Measurements from ENCODE around the gene DISP3.

The DISP3 gene

GRCh38 chr1:11429935-11430334 lies 49.0 kb upstream of the DISP3 start:
- no peak overlapping the region for H3K4me2 ChIP-seq (ENCODE audit: low read length)
- no peaks in the 10 kb centered on the region for H3K9me2 ChIP-seq (ENCODE audit: low read depth, low read length)
- H3K27me3 ChIP-seq (ENCODE audit: insufficient read depth, low read length) = no peaks in the 10 kb centered on the region; the same call in 1 of the 2 replicates
- TF ChIP-seq CTCF (IDR thresholded peaks at IDR 0.05; ENCODE audit: low read length) = no peak
- TF ChIP-seq EZH2 (IDR thresholded peaks at IDR 0.05; ENCODE audit: borderline replicate concordance, low read length) = no peak
- no peaks in the 10 kb centered on the region for H3K79me2 ChIP-seq (ENCODE audit: insufficient read depth, low read length)
- H3K4me1 ChIP-seq (ENCODE audit: insufficient read depth, low read length, severe bottlenecking) = no peaks in the 10 kb centered on the region
- no peak overlapping the region for H3K27ac ChIP-seq (ENCODE audit: low read depth, low read length, poor library complexity, severe bottlenecking)
- no peaks in the 10 kb centered on the region for H4K20me1 ChIP-seq (ENCODE audit: insufficient read depth, low read length)
- H3K4me3 ChIP-seq (ENCODE audit: low read depth, low read length, poor library complexity, severe bottlenecking) = no peak overlapping the region
- no peaks in the 10 kb centered on the region for H3F3A ChIP-seq (ENCODE audit: insufficient read depth, low read length)
- H3K9ac ChIP-seq (ENCODE audit: low read length) = no peak overlapping the region
- no peaks in the 10 kb centered on the region for H3K9me3 ChIP-seq (ENCODE audit: low read length)
- H2AFZ ChIP-seq (ENCODE audit: low read length) = no peak overlapping the region
- H3K36me3 ChIP-seq (ENCODE audit: insufficient read depth, low read length) = no peaks in the 10 kb centered on the region

GRCh38 chr1:11431941-11432507 lies 46.9 kb upstream of the DISP3 start:
- Histone ChIP-seq H2AFZ (ENCODE audit: low read length) (no peak overlapping the region), H3K4me1 (ENCODE audit: insufficient read depth, low read length, severe bottlenecking) (no peaks in the 10 kb centered on the region), H3K27ac (ENCODE audit: low read depth, low read length, poor library complexity, severe bottlenecking) (no peak overlapping the region), H3K79me2 (ENCODE audit: insufficient read depth, low read length) (no peaks in the 10 kb centered on the region), H3K4me2 (ENCODE audit: low read length) (no peak overlapping the region), H3K9me2 (ENCODE audit: low read depth, low read length) (no peaks in the 10 kb centered on the region), H4K20me1 (ENCODE audit: insufficient read depth, low read length) (no peaks in the 10 kb centered on the region), H3K27me3 (ENCODE audit: insufficient read depth, low read length) (no peaks in the 10 kb centered on the region; the same call in 1 of the 2 replicates), H3F3A (ENCODE audit: insufficient read depth, low read length) (no peaks in the 10 kb centered on the region), H3K9me3 (ENCODE audit: low read length) (no peaks in the 10 kb centered on the region), H3K9ac (ENCODE audit: low read length) (no peak overlapping the region), H3K36me3 (ENCODE audit: insufficient read depth, low read length) (no peaks in the 10 kb centered on the region), H3K4me3 (ENCODE audit: low read depth, low read length, poor library complexity, severe bottlenecking) (no peak overlapping the region)
- TF ChIP-seq EZH2 (IDR thresholded peaks at IDR 0.05; ENCODE audit: borderline replicate concordance, low read length) (no peak), CTCF (IDR thresholded peaks at IDR 0.05; ENCODE audit: low read length) (no peak)

- H3K27me3 ChIP-seq (ENCODE audit: insufficient read depth, low read length) = no peaks in the 10 kb centered on the region; the same call in 1 of the 2 replicates
- H3K9ac ChIP-seq (ENCODE audit: low read length) = no peak overlapping the region
Measured at GRCh38 chr1:11432526-11432925, 46.4 kb upstream of the DISP3 start.

More at GRCh38 chr1:11432526-11432925, 46.4 kb upstream of the DISP3 start:
- Histone ChIP-seq H3K27ac (ENCODE audit: low read depth, low read length, poor library complexity, severe bottlenecking) (no peak overlapping the region), H3K9me3 (ENCODE audit: low read length) (no peaks in the 10 kb centered on the region), H2AFZ (ENCODE audit: low read length) (no peak overlapping the region), H3K4me2 (ENCODE audit: low read length) (no peak overlapping the region), H4K20me1 (ENCODE audit: insufficient read depth, low read length) (no peaks in the 10 kb centered on the region), H3K4me1 (ENCODE audit: insufficient read depth, low read length, severe bottlenecking) (no peaks in the 10 kb centered on the region), H3K4me3 (ENCODE audit: low read depth, low read length, poor library complexity, severe bottlenecking) (no peak overlapping the region), H3K36me3 (ENCODE audit: insufficient read depth, low read length) (no peaks in the 10 kb centered on the region), H3F3A (ENCODE audit: insufficient read depth, low read length) (no peaks in the 10 kb centered on the region), H3K79me2 (ENCODE audit: insufficient read depth, low read length) (no peaks in the 10 kb centered on the region), H3K9me2 (ENCODE audit: low read depth, low read length) (no peaks in the 10 kb centered on the region)
- no peak for TF ChIP-seq EZH2 (IDR thresholded peaks at IDR 0.05; ENCODE audit: borderline replicate concordance, low read length)
- TF ChIP-seq CTCF (IDR thresholded peaks at IDR 0.05; ENCODE audit: low read length) = no peak

Data from OCI-LY1 (cell line).